ENCODE measurements around the gene SASS6. TPM values are rescaled to one million over a fixed set of nuclear protein-coding genes. Genes with fewer than 3 reads are reported as not detected.

Gene SASS6
- polyA plus RNA-seq, 1 of the 3 experiments (the other 2 are of a cell fraction) = 0.48 TPM

DNA sequence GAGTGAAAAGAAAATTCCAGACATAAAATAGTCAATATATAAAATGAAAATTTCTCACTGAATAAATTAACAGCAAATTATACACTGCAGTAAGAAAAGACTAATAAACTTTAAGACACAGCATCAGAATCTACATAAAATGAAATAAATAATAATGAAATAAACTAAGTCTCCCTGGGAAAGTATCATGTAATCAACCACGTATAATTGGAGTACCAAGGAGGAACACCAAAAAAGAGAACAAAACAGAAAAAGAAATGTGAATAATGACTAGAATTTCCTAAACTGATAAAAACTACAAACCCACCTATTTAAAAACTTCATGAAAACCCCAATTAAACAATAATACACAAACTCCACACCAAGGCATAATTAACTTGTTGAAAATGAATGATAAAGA lies 43.6 kb downstream of the SASS6 start:
- no peak overlapping the region for H3K27ac ChIP-seq (ENCODE audit: low read depth in 2 of 2, low read length in 1 of 2)
- no peak for DNase-seq
- H3K4me2 ChIP-seq = no peak overlapping the region
- no peak overlapping the region for H2AFZ ChIP-seq (ENCODE audit: low read depth)
- no peak overlapping the region for H3K9ac ChIP-seq
- H3K4me3 ChIP-seq (ENCODE audit: low read depth in 2 of 2, low read length in 1 of 2) = no peak overlapping the region
- H3K27me3 ChIP-seq (ENCODE audit: insufficient read depth) = no peaks in the 10 kb centered on the region
- ChIA-PET CTCF (no interaction called here), POLR2A (no interaction called here)
- H3K9me3 ChIP-seq = no peaks in the 10 kb centered on the region
- no peaks in the 10 kb centered on the region for H4K20me1 ChIP-seq (ENCODE audit: insufficient read depth)
- H3K36me3 ChIP-seq (replicated peaks in 1 of 2; ENCODE audit: control insufficient read depth in 1 of 2, insufficient read depth in 2 of 2, low read length in 1 of 2) = peaks cover 18 to 45% of the 10 kb centered on the region in 2 experiments
- H3F3A ChIP-seq (replicated peaks; ENCODE audit: insufficient read depth) = peaks cover 23% of the 10 kb centered on the region
- H3K9me2 ChIP-seq = no peaks in the 10 kb centered on the region
- no peak for TF ChIP-seq FOXM1 (IDR thresholded peaks at IDR 0.05; ENCODE audit: low read depth)
- TF ChIP-seq, protein P1, sequence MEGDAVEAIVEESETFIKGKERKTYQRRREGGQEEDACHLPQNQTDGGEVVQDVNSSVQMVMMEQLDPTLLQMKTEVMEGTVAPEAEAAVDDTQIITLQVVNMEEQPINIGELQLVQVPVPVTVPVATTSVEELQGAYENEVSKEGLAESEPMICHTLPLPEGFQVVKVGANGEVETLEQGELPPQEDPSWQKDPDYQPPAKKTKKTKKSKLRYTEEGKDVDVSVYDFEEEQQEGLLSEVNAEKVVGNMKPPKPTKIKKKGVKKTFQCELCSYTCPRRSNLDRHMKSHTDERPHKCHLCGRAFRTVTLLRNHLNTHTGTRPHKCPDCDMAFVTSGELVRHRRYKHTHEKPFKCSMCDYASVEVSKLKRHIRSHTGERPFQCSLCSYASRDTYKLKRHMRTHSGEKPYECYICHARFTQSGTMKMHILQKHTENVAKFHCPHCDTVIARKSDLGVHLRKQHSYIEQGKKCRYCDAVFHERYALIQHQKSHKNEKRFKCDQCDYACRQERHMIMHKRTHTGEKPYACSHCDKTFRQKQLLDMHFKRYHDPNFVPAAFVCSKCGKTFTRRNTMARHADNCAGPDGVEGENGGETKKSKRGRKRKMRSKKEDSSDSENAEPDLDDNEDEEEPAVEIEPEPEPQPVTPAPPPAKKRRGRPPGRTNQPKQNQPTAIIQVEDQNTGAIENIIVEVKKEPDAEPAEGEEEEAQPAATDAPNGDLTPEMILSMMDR (IDR thresholded peaks at IDR 0.05) = no peak
- no peak for TF ChIP-seq RXRA (IDR thresholded peaks at IDR 0.05; ENCODE audit: borderline replicate concordance, low read depth)
- no peak for TF ChIP-seq CHD2 (IDR thresholded peaks at IDR 0.05; ENCODE audit: low read length, partially characterized antibody)
- TF ChIP-seq FOXJ3 (CRISPR knock-in tag; IDR thresholded peaks at IDR 0.05) = no peak
- no peak for TF ChIP-seq NFIC (IDR thresholded peaks at IDR 0.05; ENCODE audit: borderline replicate concordance)
- TF ChIP-seq RFX5 (IDR thresholded peaks at IDR 0.05; ENCODE audit: low read length) = no peak
- H3K4me1 ChIP-seq (ENCODE audit: control insufficient read depth in 1 of 2, insufficient read depth in 2 of 2, low read depth in 1 of 2, low read length in 1 of 2) = no peaks in the 10 kb centered on the region; a peak in 2 of 4 replicates
- H3K79me2 ChIP-seq (ENCODE audit: insufficient read depth) = no peaks in the 10 kb centered on the region
- WGBS (ENCODE audit: low lambda C conversion rate) = 98% methylated on average over 1 of the region's 1 CpG

DNA sequence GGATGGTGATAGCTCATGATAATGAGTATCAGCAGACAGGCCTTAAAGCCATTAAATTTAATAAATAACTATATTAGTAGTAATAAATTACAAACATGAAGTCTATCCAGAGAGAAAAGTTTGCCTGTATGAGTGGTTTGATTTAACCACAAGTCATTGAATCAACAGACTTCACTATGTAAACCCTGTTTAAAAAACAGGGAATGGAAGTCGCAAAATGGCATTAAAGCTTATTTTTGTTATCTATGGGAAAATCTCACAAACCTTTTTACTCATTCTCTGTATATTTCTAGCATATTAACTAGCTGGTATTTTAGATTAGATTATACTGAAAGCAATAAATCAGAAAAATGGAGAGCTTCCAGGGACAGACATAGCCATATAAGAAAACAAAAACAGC lies 45.3 kb downstream of the SASS6 start:
- CTCF ChIA-PET = interaction anchor here (1.0 kb wide), 1 partner anchor 372 kb away, joined by 4 read pairs; no protein-coding TSS in a partner anchor
- Histone ChIP-seq H3K36me3 (replicated peaks in 1 of 2; ENCODE audit: control insufficient read depth in 1 of 2, insufficient read depth in 2 of 2, low read length in 1 of 2) (peaks cover 35 to 57% of the 10 kb centered on the region in 2 experiments), H3K4me2 (no peak overlapping the region), H2AFZ (ENCODE audit: low read depth) (no peak overlapping the region), H3K79me2 (ENCODE audit: insufficient read depth) (no peaks in the 10 kb centered on the region), H4K20me1 (ENCODE audit: insufficient read depth) (no peaks in the 10 kb centered on the region), H3K9ac (no peak overlapping the region), H3K27me3 (ENCODE audit: insufficient read depth) (no peaks in the 10 kb centered on the region), H3K4me3 (ENCODE audit: low read depth in 2 of 2, low read length in 1 of 2) (no peak overlapping the region), H3K9me2 (no peaks in the 10 kb centered on the region), H3F3A (replicated peaks; ENCODE audit: insufficient read depth) (peaks cover 27% of the 10 kb centered on the region), H3K9me3 (no peaks in the 10 kb centered on the region), H3K27ac (ENCODE audit: low read depth in 2 of 2, low read length in 1 of 2) (peak overlapping the region; percentile 9 to 76; a peak in 3 of 4 replicates), H3K4me1 (ENCODE audit: control insufficient read depth in 1 of 2, insufficient read depth in 2 of 2, low read depth in 1 of 2, low read length in 1 of 2) (no peaks in the 10 kb centered on the region; a peak in 2 of 4 replicates)
- 59% methylated on average over 1 of the region's 1 CpG for WGBS (ENCODE audit: low lambda C conversion rate)
- TF ChIP-seq RXRA (IDR thresholded peaks at IDR 0.05; ENCODE audit: borderline replicate concordance, low read depth) (no peak), TCF12 (IDR thresholded peaks at IDR 0.05) (peak; percentile 29; the same call in 1 of the 2 replicates)
- POLR2A ChIA-PET = no interaction called here
- DNase-seq = no peak

DNA sequence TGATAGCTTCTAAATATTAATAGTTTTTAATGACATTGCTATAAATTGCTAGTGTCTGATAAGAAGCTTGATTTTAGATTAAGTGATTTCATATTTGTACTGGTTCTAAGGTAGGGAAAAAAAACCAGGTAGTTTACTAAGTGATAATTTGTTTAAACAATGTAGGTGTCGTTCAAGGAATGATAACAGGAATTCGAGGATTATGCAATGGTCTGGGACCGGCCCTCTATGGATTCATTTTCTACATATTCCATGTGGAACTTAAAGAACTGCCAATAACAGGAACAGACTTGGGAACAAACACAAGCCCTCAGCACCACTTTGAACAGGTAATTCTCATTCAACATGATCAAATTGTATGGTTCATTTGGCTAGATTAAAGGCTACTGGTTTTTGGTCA lies 52.4 kb downstream of the SASS6 start:
- Histone ChIP-seq H3K4me3 (ENCODE audit: low read depth in 2 of 2, low read length in 1 of 2) (no peak overlapping the region), H4K20me1 (ENCODE audit: insufficient read depth) (no peaks in the 10 kb centered on the region), H3K4me2 (no peak overlapping the region), H3K79me2 (ENCODE audit: insufficient read depth) (no peaks in the 10 kb centered on the region), H3K9me3 (no peaks in the 10 kb centered on the region), H3K36me3 (replicated peaks in 1 of 2; ENCODE audit: control insufficient read depth in 1 of 2, insufficient read depth in 2 of 2, low read length in 1 of 2) (peaks cover 67 to 70% of the 10 kb centered on the region in 2 experiments), H3K9me2 (no peaks in the 10 kb centered on the region), H3K9ac (no peak overlapping the region), H2AFZ (ENCODE audit: low read depth) (no peak overlapping the region), H3K27me3 (ENCODE audit: insufficient read depth) (no peaks in the 10 kb centered on the region), H3K4me1 (ENCODE audit: control insufficient read depth in 1 of 2, insufficient read depth in 2 of 2, low read depth in 1 of 2, low read length in 1 of 2) (no peaks in the 10 kb centered on the region; a peak in 1 of 4 replicates), H3K27ac (ENCODE audit: low read depth in 2 of 2, low read length in 1 of 2) (no peak overlapping the region), H3F3A (replicated peaks; ENCODE audit: insufficient read depth) (peaks cover 13% of the 10 kb centered on the region)
- POLR2A ChIA-PET = no interaction called here
- CTCF ChIA-PET = no interaction called here
- 93% methylated on average over 3 of the region's 3 CpGs for WGBS (ENCODE audit: low lambda C conversion rate)
- no peak for DNase-seq
- TF ChIP-seq, protein P2, sequence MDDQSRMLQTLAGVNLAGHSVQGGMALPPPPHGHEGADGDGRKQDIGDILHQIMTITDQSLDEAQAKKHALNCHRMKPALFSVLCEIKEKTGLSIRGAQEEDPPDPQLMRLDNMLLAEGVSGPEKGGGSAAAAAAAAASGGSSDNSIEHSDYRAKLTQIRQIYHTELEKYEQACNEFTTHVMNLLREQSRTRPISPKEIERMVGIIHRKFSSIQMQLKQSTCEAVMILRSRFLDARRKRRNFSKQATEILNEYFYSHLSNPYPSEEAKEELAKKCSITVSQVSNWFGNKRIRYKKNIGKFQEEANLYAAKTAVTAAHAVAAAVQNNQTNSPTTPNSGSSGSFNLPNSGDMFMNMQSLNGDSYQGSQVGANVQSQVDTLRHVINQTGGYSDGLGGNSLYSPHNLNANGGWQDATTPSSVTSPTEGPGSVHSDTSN (IDR thresholded peaks at IDR 0.05) = no peak
- no peak for TF ChIP-seq TAF1 (IDR thresholded peaks at IDR 0.05; ENCODE audit: borderline replicate concordance, low read depth, low read length)
- TF ChIP-seq ELF1 (IDR thresholded peaks at IDR 0.05) = no peak
- no peak for TF ChIP-seq CHD2 (IDR thresholded peaks at IDR 0.05; ENCODE audit: low read length, partially characterized antibody)
- no peak for TF ChIP-seq JUND (IDR thresholded peaks at IDR 0.05)
- no peak for TF ChIP-seq EZH2phosphoT487 (IDR thresholded peaks at IDR 0.05; ENCODE audit: borderline replicate concordance, low read depth)
- TF ChIP-seq, protein P3, sequence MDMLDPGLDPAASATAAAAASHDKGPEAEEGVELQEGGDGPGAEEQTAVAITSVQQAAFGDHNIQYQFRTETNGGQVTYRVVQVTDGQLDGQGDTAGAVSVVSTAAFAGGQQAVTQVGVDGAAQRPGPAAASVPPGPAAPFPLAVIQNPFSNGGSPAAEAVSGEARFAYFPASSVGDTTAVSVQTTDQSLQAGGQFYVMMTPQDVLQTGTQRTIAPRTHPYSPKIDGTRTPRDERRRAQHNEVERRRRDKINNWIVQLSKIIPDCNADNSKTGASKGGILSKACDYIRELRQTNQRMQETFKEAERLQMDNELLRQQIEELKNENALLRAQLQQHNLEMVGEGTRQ (IDR thresholded peaks at IDR 0.05; ENCODE audit: borderline replicate concordance, low read depth, low read length) = no peak
